WTC11 (cell line): ENCODE results near the gene MON1A. TPM values are rescaled to one million over a fixed set of nuclear protein-coding genes. Genes with fewer than 3 reads are reported as not detected.
A peak's percentile ranks its signal among the peaks of the same experiment; 100 is the strongest.

Experiments
- ATAC-seq: fragments of 200-7000 bp; cut with Tn5 transposase; 2 replicates; pipeline ENCODE4 v1.10.0; 2021; ENCODE audit warnings: mild to moderate bottlenecking, moderate library complexity
- CTCF ChIA-PET: fragments of 300-600 bp; sonication (Branson Sonifier 250); formaldehyde crosslinking; loops from one replicate; lab custom pipeline; 2021; ENCODE audit warnings: antibody characterized with exemption; lab: Charles Lee
- POLR2A ChIA-PET: fragments of 350-600 bp; sonication (Branson Sonifier 250); formaldehyde crosslinking; loops from one replicate; lab custom pipeline; 2021; ENCODE audit warnings: antibody characterized with exemption; lab: Charles Lee
- DNase-seq: peaks from one replicate; pipeline ENCODE4 v3.0.0; 2021; ENCODE audit warnings: low spot score
- H3K27ac Mint-ChIP-seq: 2 replicates; pipeline ENCODE4 v1.8.0; 2021; ENCODE audit warnings: mixed read lengths
- H3K27me3 Mint-ChIP-seq: 2 replicates; pipeline ENCODE4 v1.8.0; 2021; ENCODE audit warnings: low read depth, mild to moderate bottlenecking, moderate library complexity, mixed read lengths
- H3K36me3 Mint-ChIP-seq: 2 replicates; pipeline ENCODE4 v1.8.0; 2021; ENCODE audit warnings: mixed read lengths
- H3K4me1 Mint-ChIP-seq: 2 replicates; pipeline ENCODE4 v1.8.0; 2022; ENCODE audit warnings: mixed read lengths
- H3K4me3 Mint-ChIP-seq: 2 replicates; pipeline ENCODE4 v1.8.0; 2021; ENCODE audit warnings: mild to moderate bottlenecking, moderate library complexity, mixed read lengths
- H3K9me3 Mint-ChIP-seq: 2 replicates; pipeline ENCODE4 v1.8.0; 2021; ENCODE audit warnings: mixed read lengths
- ELF4 ChIP-seq: sonication (generic); formaldehyde crosslinking; IDR thresholded peaks from 2 replicates; pipeline ENCODE4 v1.8.1; 2022; ENCODE audit warnings: low read depth, mild to moderate bottlenecking, moderate library complexity, missing genetic modification reagents
- ETV6 ChIP-seq: sonication (generic); formaldehyde crosslinking; IDR thresholded peaks from 2 replicates; pipeline ENCODE4 v1.8.1; 2022; ENCODE audit warnings: mild to moderate bottlenecking, missing genetic modification reagents
- FOXJ3 ChIP-seq: sonication (generic); formaldehyde crosslinking; IDR thresholded peaks from 2 replicates; pipeline ENCODE4 v1.9.0; 2021; ENCODE audit warnings: missing genetic modification reagents, mild to moderate bottlenecking, borderline replicate concordance
- FOXK1 ChIP-seq: sonication (generic); formaldehyde crosslinking; IDR thresholded peaks from 2 replicates; pipeline ENCODE4 v1.8.0; 2022; ENCODE audit warnings: mild to moderate bottlenecking, moderate library complexity, missing genetic modification reagents
- GABPB1 ChIP-seq: sonication (generic); formaldehyde crosslinking; IDR thresholded peaks from 2 replicates; pipeline ENCODE4 v1.8.1; 2023; ENCODE audit warnings: mild to moderate bottlenecking, missing genetic modification reagents
- RELA ChIP-seq: sonication (generic); formaldehyde crosslinking; IDR thresholded peaks from 2 replicates; pipeline ENCODE4 v1.8.1; 2022; ENCODE audit warnings: missing genetic modification reagents, mild to moderate bottlenecking, borderline replicate concordance
- TEAD4 ChIP-seq: sonication (generic); formaldehyde crosslinking; IDR thresholded peaks from 2 replicates; pipeline ENCODE4 v1.8.0; 2022; ENCODE audit warnings: mild to moderate bottlenecking, missing genetic modification reagents
- ZNF317 ChIP-seq: sonication (generic); formaldehyde crosslinking; IDR thresholded peaks from 2 replicates; pipeline ENCODE4 v1.8.1; 2023; ENCODE audit warnings: low read depth, mild to moderate bottlenecking, moderate library complexity, missing genetic modification reagents, borderline replicate concordance
- total RNA-seq: library from RNA; stranded (reverse); gene quantifications from 3 replicates; pipeline ENCODE4 v1.2.3, GENCODE V29; 2021
- TF ChIP-seq, protein P1 (sequence below): fragments of 250-450 bp; sonication (Bioruptor Pico); IDR thresholded peaks from 2 replicates; pipeline ENCODE4 v1.9.0; 2021; ENCODE audit warnings: mild to moderate bottlenecking
- TF ChIP-seq, protein P2 (sequence below): sonication (generic); formaldehyde crosslinking; IDR thresholded peaks from 2 replicates; pipeline ENCODE4 v1.8.1; 2023; ENCODE audit warnings: mild to moderate bottlenecking, missing genetic modification reagents, moderate library complexity
- TF ChIP-seq, protein P3 (sequence below): fragments of 200-600 bp; IDR thresholded peaks from 2 replicates; pipeline ENCODE4 v1.8.0; 2022; ENCODE audit warnings: antibody characterized with exemption
- TF ChIP-seq, protein P4 (sequence below): fragments of 250-450 bp; sonication (Bioruptor Pico); IDR thresholded peaks from 2 replicates; pipeline ENCODE4 v1.9.0; 2021; ENCODE audit warnings: mild to moderate bottlenecking
- TF ChIP-seq, protein P5 (sequence below): sonication (generic); formaldehyde crosslinking; IDR thresholded peaks from 2 replicates; pipeline ENCODE4 v1.8.1; 2023; ENCODE audit warnings: mild to moderate bottlenecking, missing genetic modification reagents, borderline replicate concordance
- TF ChIP-seq, protein P6 (sequence below): fragments of 250-450 bp; sonication (Bioruptor Pico); IDR thresholded peaks from 2 replicates; pipeline ENCODE4 v2.1.2; 2022; ENCODE audit warnings: mild to moderate bottlenecking, moderate library complexity
- TF ChIP-seq, protein P7 (sequence below): sonication (generic); formaldehyde crosslinking; IDR thresholded peaks from 2 replicates; pipeline ENCODE4 v1.8.0; 2023; ENCODE audit warnings: missing genetic modification reagents, mild to moderate bottlenecking, borderline replicate concordance
- TF ChIP-seq, protein P8 (sequence below): sonication (generic); formaldehyde crosslinking; conservative IDR thresholded peaks from 2 replicates; pipeline ENCODE4 v1.8.1; 2022; ENCODE audit warnings: mild to moderate bottlenecking, missing genetic modification reagents

MON1A gene
- total RNA-seq, 1 experiment from 2014 or later: 8.6 TPM

DNA sequence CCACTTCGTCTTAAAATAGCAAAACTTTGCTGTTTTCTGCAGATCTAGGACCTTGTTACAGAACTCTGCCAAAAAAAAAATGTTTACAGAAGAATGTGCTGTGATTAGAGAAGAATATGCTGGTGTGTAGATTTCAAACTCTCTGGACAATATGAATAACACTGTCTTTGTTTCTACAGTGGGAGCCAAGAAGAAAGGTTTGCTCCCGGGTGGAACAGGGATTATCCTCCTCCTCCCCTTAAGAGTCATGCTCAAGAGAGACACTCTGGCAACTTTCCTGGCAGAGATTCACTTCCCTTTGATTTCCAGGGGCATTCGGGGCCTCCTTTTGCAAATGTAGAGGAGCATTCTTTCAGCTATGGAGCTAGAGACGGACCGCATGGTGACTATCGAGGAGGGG, 37.7 kb upstream of the MON1A start:
- Mint-ChIP-seq H3K36me3 (peaks cover 25% of the 10 kb centered on the region), H3K27me3 (no peaks in the 10 kb centered on the region), H3K4me3 (no peak overlapping the region), H3K4me1 (peaks cover 5% of the 10 kb centered on the region), H3K9me3 (no peaks in the 10 kb centered on the region), H3K27ac (peak overlapping the region; percentile 24)
- TF ChIP-seq ETV6 (no peak), TEAD4 (CRISPR knock-in tag) (no peak), RELA (CRISPR knock-in tag) (no peak)
- TF ChIP-seq, protein P1, sequence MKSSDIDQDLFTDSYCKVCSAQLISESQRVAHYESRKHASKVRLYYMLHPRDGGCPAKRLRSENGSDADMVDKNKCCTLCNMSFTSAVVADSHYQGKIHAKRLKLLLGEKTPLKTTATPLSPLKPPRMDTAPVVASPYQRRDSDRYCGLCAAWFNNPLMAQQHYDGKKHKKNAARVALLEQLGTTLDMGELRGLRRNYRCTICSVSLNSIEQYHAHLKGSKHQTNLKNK: no peak
- TF ChIP-seq, protein P2, sequence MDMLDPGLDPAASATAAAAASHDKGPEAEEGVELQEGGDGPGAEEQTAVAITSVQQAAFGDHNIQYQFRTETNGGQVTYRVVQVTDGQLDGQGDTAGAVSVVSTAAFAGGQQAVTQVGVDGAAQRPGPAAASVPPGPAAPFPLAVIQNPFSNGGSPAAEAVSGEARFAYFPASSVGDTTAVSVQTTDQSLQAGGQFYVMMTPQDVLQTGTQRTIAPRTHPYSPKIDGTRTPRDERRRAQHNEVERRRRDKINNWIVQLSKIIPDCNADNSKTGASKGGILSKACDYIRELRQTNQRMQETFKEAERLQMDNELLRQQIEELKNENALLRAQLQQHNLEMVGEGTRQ (CRISPR knock-in tag): no peak
- TF ChIP-seq, protein P3, sequence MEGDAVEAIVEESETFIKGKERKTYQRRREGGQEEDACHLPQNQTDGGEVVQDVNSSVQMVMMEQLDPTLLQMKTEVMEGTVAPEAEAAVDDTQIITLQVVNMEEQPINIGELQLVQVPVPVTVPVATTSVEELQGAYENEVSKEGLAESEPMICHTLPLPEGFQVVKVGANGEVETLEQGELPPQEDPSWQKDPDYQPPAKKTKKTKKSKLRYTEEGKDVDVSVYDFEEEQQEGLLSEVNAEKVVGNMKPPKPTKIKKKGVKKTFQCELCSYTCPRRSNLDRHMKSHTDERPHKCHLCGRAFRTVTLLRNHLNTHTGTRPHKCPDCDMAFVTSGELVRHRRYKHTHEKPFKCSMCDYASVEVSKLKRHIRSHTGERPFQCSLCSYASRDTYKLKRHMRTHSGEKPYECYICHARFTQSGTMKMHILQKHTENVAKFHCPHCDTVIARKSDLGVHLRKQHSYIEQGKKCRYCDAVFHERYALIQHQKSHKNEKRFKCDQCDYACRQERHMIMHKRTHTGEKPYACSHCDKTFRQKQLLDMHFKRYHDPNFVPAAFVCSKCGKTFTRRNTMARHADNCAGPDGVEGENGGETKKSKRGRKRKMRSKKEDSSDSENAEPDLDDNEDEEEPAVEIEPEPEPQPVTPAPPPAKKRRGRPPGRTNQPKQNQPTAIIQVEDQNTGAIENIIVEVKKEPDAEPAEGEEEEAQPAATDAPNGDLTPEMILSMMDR: no peak
- POLR2A ChIA-PET: interaction anchor here (0.6 kb wide), 1 partner anchor 12 kb away, joined by 3 read pairs; no protein-coding TSS in a partner anchor
- CTCF ChIA-PET: no interaction called here
- no peak for DNase-seq
- no peak for ATAC-seq

DNA sequence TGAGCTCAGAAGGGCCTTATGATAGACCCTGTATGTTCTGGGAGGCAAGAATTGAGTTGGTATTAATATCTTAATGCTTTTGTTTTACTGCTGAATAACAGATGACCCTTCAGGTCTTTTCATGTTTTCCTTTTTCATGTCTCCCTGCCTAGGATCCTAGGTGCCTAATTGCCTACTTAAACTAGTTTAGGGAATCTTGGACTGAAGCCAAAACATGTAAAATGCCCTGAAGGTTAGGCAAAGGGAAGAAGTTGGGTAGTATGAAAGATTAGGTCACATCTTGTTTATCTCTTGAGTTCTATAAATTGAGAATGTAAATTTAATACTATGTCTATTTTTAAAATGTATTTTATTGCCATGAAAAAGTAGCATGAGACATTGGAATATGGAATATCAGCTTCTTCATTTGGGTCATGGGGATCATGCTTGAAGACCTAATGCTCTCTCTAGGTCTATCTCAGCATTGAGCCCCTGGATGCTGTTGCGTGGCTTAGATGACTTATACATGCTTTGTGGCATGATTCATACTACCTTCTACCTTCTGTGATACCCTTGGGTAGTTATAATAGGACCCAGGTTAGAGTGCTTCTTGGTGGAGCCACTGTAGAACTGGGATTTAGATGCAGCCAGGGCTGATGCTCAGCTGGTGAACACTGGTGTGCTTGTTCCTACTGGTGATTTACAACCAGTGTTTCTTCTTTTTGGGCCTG, 36.8 kb upstream of the MON1A start:
- ChIA-PET POLR2A (no interaction called here), CTCF (no interaction called here)
- no peak for DNase-seq
- Mint-ChIP-seq H3K27ac (no peak overlapping the region), H3K27me3 (no peaks in the 10 kb centered on the region), H3K36me3 (peaks cover 21% of the 10 kb centered on the region), H3K9me3 (no peaks in the 10 kb centered on the region), H3K4me3 (no peak overlapping the region), H3K4me1 (peaks cover 5% of the 10 kb centered on the region)
- ATAC-seq: no peak
- TF ChIP-seq, protein P2 (CRISPR knock-in tag): no peak
- TF ChIP-seq, protein P4, sequence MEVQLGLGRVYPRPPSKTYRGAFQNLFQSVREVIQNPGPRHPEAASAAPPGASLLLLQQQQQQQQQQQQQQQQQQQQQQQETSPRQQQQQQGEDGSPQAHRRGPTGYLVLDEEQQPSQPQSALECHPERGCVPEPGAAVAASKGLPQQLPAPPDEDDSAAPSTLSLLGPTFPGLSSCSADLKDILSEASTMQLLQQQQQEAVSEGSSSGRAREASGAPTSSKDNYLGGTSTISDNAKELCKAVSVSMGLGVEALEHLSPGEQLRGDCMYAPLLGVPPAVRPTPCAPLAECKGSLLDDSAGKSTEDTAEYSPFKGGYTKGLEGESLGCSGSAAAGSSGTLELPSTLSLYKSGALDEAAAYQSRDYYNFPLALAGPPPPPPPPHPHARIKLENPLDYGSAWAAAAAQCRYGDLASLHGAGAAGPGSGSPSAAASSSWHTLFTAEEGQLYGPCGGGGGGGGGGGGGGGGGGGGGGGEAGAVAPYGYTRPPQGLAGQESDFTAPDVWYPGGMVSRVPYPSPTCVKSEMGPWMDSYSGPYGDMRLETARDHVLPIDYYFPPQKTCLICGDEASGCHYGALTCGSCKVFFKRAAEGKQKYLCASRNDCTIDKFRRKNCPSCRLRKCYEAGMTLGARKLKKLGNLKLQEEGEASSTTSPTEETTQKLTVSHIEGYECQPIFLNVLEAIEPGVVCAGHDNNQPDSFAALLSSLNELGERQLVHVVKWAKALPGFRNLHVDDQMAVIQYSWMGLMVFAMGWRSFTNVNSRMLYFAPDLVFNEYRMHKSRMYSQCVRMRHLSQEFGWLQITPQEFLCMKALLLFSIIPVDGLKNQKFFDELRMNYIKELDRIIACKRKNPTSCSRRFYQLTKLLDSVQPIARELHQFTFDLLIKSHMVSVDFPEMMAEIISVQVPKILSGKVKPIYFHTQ: no peak
- no peak for TF ChIP-seq FOXK1
- TF ChIP-seq ZNF317 (CRISPR knock-in tag): no peak
- TF ChIP-seq, protein P5, sequence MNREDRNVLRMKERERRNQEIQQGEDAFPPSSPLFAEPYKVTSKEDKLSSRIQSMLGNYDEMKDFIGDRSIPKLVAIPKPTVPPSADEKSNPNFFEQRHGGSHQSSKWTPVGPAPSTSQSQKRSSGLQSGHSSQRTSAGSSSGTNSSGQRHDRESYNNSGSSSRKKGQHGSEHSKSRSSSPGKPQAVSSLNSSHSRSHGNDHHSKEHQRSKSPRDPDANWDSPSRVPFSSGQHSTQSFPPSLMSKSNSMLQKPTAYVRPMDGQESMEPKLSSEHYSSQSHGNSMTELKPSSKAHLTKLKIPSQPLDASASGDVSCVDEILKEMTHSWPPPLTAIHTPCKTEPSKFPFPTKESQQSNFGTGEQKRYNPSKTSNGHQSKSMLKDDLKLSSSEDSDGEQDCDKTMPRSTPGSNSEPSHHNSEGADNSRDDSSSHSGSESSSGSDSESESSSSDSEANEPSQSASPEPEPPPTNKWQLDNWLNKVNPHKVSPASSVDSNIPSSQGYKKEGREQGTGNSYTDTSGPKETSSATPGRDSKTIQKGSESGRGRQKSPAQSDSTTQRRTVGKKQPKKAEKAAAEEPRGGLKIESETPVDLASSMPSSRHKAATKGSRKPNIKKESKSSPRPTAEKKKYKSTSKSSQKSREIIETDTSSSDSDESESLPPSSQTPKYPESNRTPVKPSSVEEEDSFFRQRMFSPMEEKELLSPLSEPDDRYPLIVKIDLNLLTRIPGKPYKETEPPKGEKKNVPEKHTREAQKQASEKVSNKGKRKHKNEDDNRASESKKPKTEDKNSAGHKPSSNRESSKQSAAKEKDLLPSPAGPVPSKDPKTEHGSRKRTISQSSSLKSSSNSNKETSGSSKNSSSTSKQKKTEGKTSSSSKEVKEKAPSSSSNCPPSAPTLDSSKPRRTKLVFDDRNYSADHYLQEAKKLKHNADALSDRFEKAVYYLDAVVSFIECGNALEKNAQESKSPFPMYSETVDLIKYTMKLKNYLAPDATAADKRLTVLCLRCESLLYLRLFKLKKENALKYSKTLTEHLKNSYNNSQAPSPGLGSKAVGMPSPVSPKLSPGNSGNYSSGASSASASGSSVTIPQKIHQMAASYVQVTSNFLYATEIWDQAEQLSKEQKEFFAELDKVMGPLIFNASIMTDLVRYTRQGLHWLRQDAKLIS (CRISPR knock-in tag): no peak
- TF ChIP-seq FOXJ3 (CRISPR knock-in tag): no peak
- TF ChIP-seq, protein P6, sequence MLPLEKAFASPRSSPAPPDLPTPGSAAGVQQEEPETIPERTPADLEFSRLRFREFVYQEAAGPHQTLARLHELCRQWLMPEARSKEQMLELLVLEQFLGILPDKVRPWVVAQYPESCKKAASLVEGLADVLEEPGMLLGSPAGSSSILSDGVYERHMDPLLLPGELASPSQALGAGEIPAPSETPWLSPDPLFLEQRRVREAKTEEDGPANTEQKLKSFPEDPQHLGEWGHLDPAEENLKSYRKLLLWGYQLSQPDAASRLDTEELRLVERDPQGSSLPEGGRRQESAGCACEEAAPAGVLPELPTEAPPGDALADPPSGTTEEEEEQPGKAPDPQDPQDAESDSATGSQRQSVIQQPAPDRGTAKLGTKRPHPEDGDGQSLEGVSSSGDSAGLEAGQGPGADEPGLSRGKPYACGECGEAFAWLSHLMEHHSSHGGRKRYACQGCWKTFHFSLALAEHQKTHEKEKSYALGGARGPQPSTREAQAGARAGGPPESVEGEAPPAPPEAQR (CRISPR knock-in tag): no peak
- TF ChIP-seq, protein P7, sequence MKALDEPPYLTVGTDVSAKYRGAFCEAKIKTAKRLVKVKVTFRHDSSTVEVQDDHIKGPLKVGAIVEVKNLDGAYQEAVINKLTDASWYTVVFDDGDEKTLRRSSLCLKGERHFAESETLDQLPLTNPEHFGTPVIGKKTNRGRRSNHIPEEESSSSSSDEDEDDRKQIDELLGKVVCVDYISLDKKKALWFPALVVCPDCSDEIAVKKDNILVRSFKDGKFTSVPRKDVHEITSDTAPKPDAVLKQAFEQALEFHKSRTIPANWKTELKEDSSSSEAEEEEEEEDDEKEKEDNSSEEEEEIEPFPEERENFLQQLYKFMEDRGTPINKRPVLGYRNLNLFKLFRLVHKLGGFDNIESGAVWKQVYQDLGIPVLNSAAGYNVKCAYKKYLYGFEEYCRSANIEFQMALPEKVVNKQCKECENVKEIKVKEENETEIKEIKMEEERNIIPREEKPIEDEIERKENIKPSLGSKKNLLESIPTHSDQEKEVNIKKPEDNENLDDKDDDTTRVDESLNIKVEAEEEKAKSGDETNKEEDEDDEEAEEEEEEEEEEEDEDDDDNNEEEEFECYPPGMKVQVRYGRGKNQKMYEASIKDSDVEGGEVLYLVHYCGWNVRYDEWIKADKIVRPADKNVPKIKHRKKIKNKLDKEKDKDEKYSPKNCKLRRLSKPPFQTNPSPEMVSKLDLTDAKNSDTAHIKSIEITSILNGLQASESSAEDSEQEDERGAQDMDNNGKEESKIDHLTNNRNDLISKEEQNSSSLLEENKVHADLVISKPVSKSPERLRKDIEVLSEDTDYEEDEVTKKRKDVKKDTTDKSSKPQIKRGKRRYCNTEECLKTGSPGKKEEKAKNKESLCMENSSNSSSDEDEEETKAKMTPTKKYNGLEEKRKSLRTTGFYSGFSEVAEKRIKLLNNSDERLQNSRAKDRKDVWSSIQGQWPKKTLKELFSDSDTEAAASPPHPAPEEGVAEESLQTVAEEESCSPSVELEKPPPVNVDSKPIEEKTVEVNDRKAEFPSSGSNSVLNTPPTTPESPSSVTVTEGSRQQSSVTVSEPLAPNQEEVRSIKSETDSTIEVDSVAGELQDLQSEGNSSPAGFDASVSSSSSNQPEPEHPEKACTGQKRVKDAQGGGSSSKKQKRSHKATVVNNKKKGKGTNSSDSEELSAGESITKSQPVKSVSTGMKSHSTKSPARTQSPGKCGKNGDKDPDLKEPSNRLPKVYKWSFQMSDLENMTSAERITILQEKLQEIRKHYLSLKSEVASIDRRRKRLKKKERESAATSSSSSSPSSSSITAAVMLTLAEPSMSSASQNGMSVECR (CRISPR knock-in tag): no peak
- TF ChIP-seq ELF4 (CRISPR knock-in tag): no peak
- TF ChIP-seq, protein P8, sequence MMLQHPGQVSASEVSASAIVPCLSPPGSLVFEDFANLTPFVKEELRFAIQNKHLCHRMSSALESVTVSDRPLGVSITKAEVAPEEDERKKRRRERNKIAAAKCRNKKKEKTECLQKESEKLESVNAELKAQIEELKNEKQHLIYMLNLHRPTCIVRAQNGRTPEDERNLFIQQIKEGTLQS (CRISPR knock-in tag): no peak
- TF ChIP-seq GABPB1 (CRISPR knock-in tag): no peak
